Glutamatergic neuron (in vitro differentiated cells): ENCODE measurements around the gene KRTAP10-12. TPM values are rescaled to one million over a fixed set of nuclear protein-coding genes. Genes with fewer than 3 reads are reported as not detected.
"Not testable (repeated sequence)": the region's sequence is repeated elsewhere in the genome, so short reads cannot be mapped to it uniquely, and the experiment has no call there.

Experiments
- DNase-seq: peaks from one replicate; pipeline ENCODE4 v3.0.0; 2022
- H3K27ac Mint-ChIP-seq: one replicate; pipeline ENCODE4 v1.8.0; 2020; ENCODE audit warnings: mild to moderate bottlenecking, mixed read lengths, inconsistent platforms; ENCODE audit not compliant: unreplicated experiment
- H3K27me3 Mint-ChIP-seq: one replicate; pipeline ENCODE4 v1.8.0; 2020; ENCODE audit warnings: mild to moderate bottlenecking, moderate library complexity, mixed read lengths, inconsistent platforms; ENCODE audit not compliant: unreplicated experiment
- H3K36me3 Mint-ChIP-seq: one replicate; pipeline ENCODE4 v1.8.0; 2020; ENCODE audit warnings: mild to moderate bottlenecking, mixed read lengths, inconsistent platforms; ENCODE audit not compliant: unreplicated experiment
- H3K4me1 Mint-ChIP-seq: one replicate; pipeline ENCODE4 v1.8.0; 2020; ENCODE audit warnings: mild to moderate bottlenecking, low read depth, mixed read lengths, inconsistent platforms; ENCODE audit not compliant: unreplicated experiment
- H3K4me3 Mint-ChIP-seq: one replicate; pipeline ENCODE4 v1.8.0; 2020; ENCODE audit warnings: mild to moderate bottlenecking, mixed read lengths, inconsistent platforms; ENCODE audit not compliant: unreplicated experiment
- H3K9me3 Mint-ChIP-seq: one replicate; pipeline ENCODE4 v1.8.0; 2020; ENCODE audit warnings: mild to moderate bottlenecking, moderate library complexity, mixed read lengths, inconsistent platforms; ENCODE audit not compliant: unreplicated experiment
- CTCF ChIP-seq: fragments of 200-600 bp; sonication (generic); IDR thresholded peaks from one replicate; pipeline ENCODE4 v1.5.0; 2021; ENCODE audit not compliant: partially characterized antibody, unreplicated experiment
- total RNA-seq: library from RNA; stranded (reverse); fragmentation: NEBNext Ultra II Directional; extraction: Animal tissue kit (Norgen Biotek cat#: 25700); gene quantifications from one replicate; pipeline ENCODE4 v1.2.1, GENCODE V29; 2021; ENCODE audit not compliant: unreplicated experiment

The KRTAP10-12 gene
- total RNA-seq, 1 donor from 2014 or later, result not detected

- H3K4me1 Mint-ChIP-seq, result peaks cover 15% of the 10 kb centered on the region
- H3K4me3 Mint-ChIP-seq, result no peak overlapping the region
- H3K9me3 Mint-ChIP-seq, result peaks cover 8% of the 10 kb centered on the region
- no peak for DNase-seq
- H3K27ac Mint-ChIP-seq, result no peak overlapping the region
- no peak for TF ChIP-seq CTCF
- H3K36me3 Mint-ChIP-seq, result peaks cover 15% of the 10 kb centered on the region
- H3K27me3 Mint-ChIP-seq, result peaks cover 11% of the 10 kb centered on the region
These were observed 9.3 kb upstream of the KRTAP10-12 start for GRCh38 chr21:44687671-44688070.

- Mint-ChIP-seq H3K36me3 (peaks cover 25% of the 10 kb centered on the region), H3K4me1 (peaks cover 15% of the 10 kb centered on the region)
- not testable (repeated sequence) for DNase-seq, H3K9me3 Mint-ChIP-seq, H3K27me3 Mint-ChIP-seq, H3K4me3 Mint-ChIP-seq, H3K27ac Mint-ChIP-seq
These were observed 7.2 kb upstream of the KRTAP10-12 start for GRCh38 chr21:44689740-44690139.

GRCh38 chr21:44691686-44692085 is 5.3 kb upstream of the KRTAP10-12 start:
- Mint-ChIP-seq H3K4me3 (no peak overlapping the region), H3K4me1 (peaks cover 21% of the 10 kb centered on the region), H3K27ac (no peak overlapping the region), H3K9me3 (peaks cover 10% of the 10 kb centered on the region), H3K27me3 (peaks cover 5% of the 10 kb centered on the region), H3K36me3 (peaks cover 25% of the 10 kb centered on the region)
- DNase-seq, result no peak
- no peak for TF ChIP-seq CTCF

- no peak overlapping the region for H3K4me3 Mint-ChIP-seq
- peaks cover 9% of the 10 kb centered on the region for H3K27me3 Mint-ChIP-seq
- no peak for TF ChIP-seq CTCF
- H3K27ac Mint-ChIP-seq, result no peak overlapping the region
- no peak for DNase-seq
- H3K9me3 Mint-ChIP-seq, result peaks cover 12% of the 10 kb centered on the region
- peaks cover 19% of the 10 kb centered on the region for H3K4me1 Mint-ChIP-seq
- peaks cover 25% of the 10 kb centered on the region for H3K36me3 Mint-ChIP-seq
These were observed 4.0 kb upstream of the KRTAP10-12 start for GRCh38 chr21:44692798-44693512.

GRCh38 chr21:44694776-44695175 is 2.2 kb upstream of the KRTAP10-12 start:
- no peak for DNase-seq
- Mint-ChIP-seq H3K27me3 (peaks cover 15% of the 10 kb centered on the region), H3K4me1 (peaks cover 20% of the 10 kb centered on the region), H3K36me3 (peaks cover 25% of the 10 kb centered on the region), H3K4me3 (no peak overlapping the region), H3K9me3 (peaks cover 15% of the 10 kb centered on the region), H3K27ac (no peak overlapping the region)
- TF ChIP-seq CTCF, result no peak
